ENCODE results near the gene TMEM51. TPM values are rescaled to one million over a fixed set of nuclear protein-coding genes. Genes with fewer than 3 reads are reported as not detected.
A peak's percentile ranks its signal among the peaks of the same experiment; 100 is the strongest.

TMEM51 gene
- total RNA-seq, 4 donors from 2014 or later: 17.7 to 32.9 (median 22.9) TPM

DNA sequence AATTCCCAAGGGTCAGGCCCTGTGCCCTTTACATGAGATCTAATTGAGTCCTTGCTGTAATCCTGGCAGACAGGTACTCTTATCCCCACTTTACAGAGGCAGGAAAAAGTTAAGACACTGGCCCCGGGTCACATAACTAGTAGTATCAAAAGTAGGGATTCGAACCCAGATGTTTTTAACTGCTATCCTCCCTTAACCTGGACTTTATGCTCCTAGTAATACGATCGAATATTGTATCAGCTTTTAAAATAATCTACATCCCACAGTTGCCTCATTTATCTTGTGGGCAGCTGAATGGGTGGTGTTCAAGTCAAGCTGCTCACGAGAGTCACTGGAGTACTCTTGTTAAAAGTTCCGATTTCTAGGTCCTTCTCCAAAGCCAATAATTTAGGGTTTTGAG lies 25.5 kb upstream of the TMEM51 start:
- no peak overlapping the region for H3K27ac ChIP-seq
- WGBS, 2 donors (ENCODE audit: low coverage in 1 of 2): 67 to 79% methylated on average over 5 to 6 of the region's 6 CpGs
- H3K36me3 ChIP-seq: no peaks in the 10 kb centered on the region
- DNase-seq: no peak
- no peak overlapping the region for H3K4me3 ChIP-seq
- no peaks in the 10 kb centered on the region for H3K9me3 ChIP-seq
- intact Hi-C loops (cut with DNase I; ENCODE audit: low total_unique reads) (loop anchor here (2.0 to 10.0 kb wide), 2 partner anchors 177 to 307 kb away; partner anchors contain the start of gene CTRC), in situ Hi-C loops (cut with MboI; ENCODE audit: low pct_ligation_motif_present in 1 of 4, low pct_unique_long_range_greater_than_20kb in 1 of 4, low sequenced_read_pairs in 3 of 4) (loop anchor here (5.0 to 25.0 kb wide), 3 partner anchors 169 to 309 kb away; partner anchors contain the start of gene CTRC (in 3 of the 4))
- TF ChIP-seq POLR2A (IDR thresholded peaks at IDR 0.05): no peak
- TF ChIP-seq, protein P1, sequence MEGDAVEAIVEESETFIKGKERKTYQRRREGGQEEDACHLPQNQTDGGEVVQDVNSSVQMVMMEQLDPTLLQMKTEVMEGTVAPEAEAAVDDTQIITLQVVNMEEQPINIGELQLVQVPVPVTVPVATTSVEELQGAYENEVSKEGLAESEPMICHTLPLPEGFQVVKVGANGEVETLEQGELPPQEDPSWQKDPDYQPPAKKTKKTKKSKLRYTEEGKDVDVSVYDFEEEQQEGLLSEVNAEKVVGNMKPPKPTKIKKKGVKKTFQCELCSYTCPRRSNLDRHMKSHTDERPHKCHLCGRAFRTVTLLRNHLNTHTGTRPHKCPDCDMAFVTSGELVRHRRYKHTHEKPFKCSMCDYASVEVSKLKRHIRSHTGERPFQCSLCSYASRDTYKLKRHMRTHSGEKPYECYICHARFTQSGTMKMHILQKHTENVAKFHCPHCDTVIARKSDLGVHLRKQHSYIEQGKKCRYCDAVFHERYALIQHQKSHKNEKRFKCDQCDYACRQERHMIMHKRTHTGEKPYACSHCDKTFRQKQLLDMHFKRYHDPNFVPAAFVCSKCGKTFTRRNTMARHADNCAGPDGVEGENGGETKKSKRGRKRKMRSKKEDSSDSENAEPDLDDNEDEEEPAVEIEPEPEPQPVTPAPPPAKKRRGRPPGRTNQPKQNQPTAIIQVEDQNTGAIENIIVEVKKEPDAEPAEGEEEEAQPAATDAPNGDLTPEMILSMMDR (IDR thresholded peaks at IDR 0.05): no peak
- no peak for TF ChIP-seq EP300 (IDR thresholded peaks at IDR 0.05; ENCODE audit: low read depth)
- TF ChIP-seq POLR2AphosphoS5 (IDR thresholded peaks at IDR 0.05): no peak
- no peaks in the 10 kb centered on the region for H3K4me1 ChIP-seq
- H3K27me3 ChIP-seq: no peaks in the 10 kb centered on the region

- H3K27ac ChIP-seq: no peak overlapping the region
- 39% methylated on average over 18 of the region's 18 CpGs; no CpG with 5 or more reads in 1 of the 2 donors for WGBS, 2 donors (ENCODE audit: low coverage in 1 of 2)
- H3K27me3 ChIP-seq: no peaks in the 10 kb centered on the region
- no peaks in the 10 kb centered on the region for H3K36me3 ChIP-seq
- no peaks in the 10 kb centered on the region for H3K9me3 ChIP-seq
- in situ Hi-C loops (cut with MboI; ENCODE audit: low pct_ligation_motif_present in 1 of 4, low pct_unique_long_range_greater_than_20kb in 1 of 4, low sequenced_read_pairs in 3 of 4): loop anchor here (5.0 to 25.0 kb wide), 3 partner anchors 169 to 309 kb away; partner anchors contain the start of gene CTRC (in 3 of the 4)
- TF ChIP-seq, protein P1 (IDR thresholded peaks at IDR 0.05): peak; percentile 88 to 93 (median 91)
- TF ChIP-seq POLR2A (IDR thresholded peaks at IDR 0.05): no peak
- no peak overlapping the region for H3K4me3 ChIP-seq
- intact Hi-C loops (cut with DNase I; ENCODE audit: low total_unique reads): loop anchor here (2.0 to 10.0 kb wide), 2 partner anchors 176 to 306 kb away; partner anchors contain the start of gene CTRC
- DNase-seq: peak; percentile 81
- H3K4me1 ChIP-seq: no peaks in the 10 kb centered on the region
These were observed 24.8 kb upstream of the TMEM51 start for GRCh38 chr1:15128520-15129313.

- DNase-seq: no peak
- WGBS, 2 donors (ENCODE audit: low coverage in 1 of 2): 66 to 76% methylated on average over 3 to 4 of the region's 4 CpGs
- H3K36me3 ChIP-seq: no peaks in the 10 kb centered on the region
- in situ Hi-C loops (cut with MboI; ENCODE audit: low pct_ligation_motif_present in 1 of 4, low pct_unique_long_range_greater_than_20kb in 1 of 4, low sequenced_read_pairs in 3 of 4): loop anchor here (5.0 to 25.0 kb wide), 3 partner anchors 167 to 307 kb away; partner anchors contain the start of gene CTRC (in 3 of the 4)
- intact Hi-C loops (cut with DNase I; ENCODE audit: low total_unique reads): loop anchor here (2.0 to 10.0 kb wide), 2 partner anchors 175 to 305 kb away; partner anchors contain the start of gene CTRC
- H3K4me1 ChIP-seq: no peaks in the 10 kb centered on the region
- H3K27me3 ChIP-seq: no peaks in the 10 kb centered on the region
- TF ChIP-seq, protein P1 (IDR thresholded peaks at IDR 0.05): no peak
- TF ChIP-seq POLR2AphosphoS5 (IDR thresholded peaks at IDR 0.05) (no peak), EP300 (IDR thresholded peaks at IDR 0.05; ENCODE audit: low read depth) (no peak), POLR2A (IDR thresholded peaks at IDR 0.05) (no peak)
- no peak overlapping the region for H3K27ac ChIP-seq
- H3K4me3 ChIP-seq: no peak overlapping the region
- no peaks in the 10 kb centered on the region for H3K9me3 ChIP-seq
These were observed 23.6 kb upstream of the TMEM51 start for GRCh38 chr1:15129944-15130343.

- TF ChIP-seq POLR2A (IDR thresholded peaks at IDR 0.05) (no peak), POLR2AphosphoS5 (IDR thresholded peaks at IDR 0.05) (no peak), EP300 (IDR thresholded peaks at IDR 0.05; ENCODE audit: low read depth) (no peak)
- TF ChIP-seq, protein P1 (IDR thresholded peaks at IDR 0.05): no peak
- H3K36me3 ChIP-seq: no peaks in the 10 kb centered on the region
- DNase-seq: no peak
- 88% methylated on average over 3 of the region's 3 CpGs; no CpG with 5 or more reads in 1 of the 2 donors for WGBS, 2 donors (ENCODE audit: low coverage in 1 of 2)
- H3K27ac ChIP-seq: no peak overlapping the region
- no peaks in the 10 kb centered on the region for H3K4me1 ChIP-seq
- no peaks in the 10 kb centered on the region for H3K27me3 ChIP-seq
- intact Hi-C loops (cut with DNase I; ENCODE audit: low total_unique reads): no loop called here
- H3K4me3 ChIP-seq: no peak overlapping the region
- in situ Hi-C loops (cut with MboI; ENCODE audit: low pct_ligation_motif_present in 1 of 4, low pct_unique_long_range_greater_than_20kb in 1 of 4, low sequenced_read_pairs in 3 of 4): loop anchor here in 3 of 4 donors (25.0 kb wide), 1 partner anchor 307 kb away; the partner anchor contains the start of gene CTRC (in 3 of the 3)
- H3K9me3 ChIP-seq: no peaks in the 10 kb centered on the region
These were observed 22.9 kb upstream of the TMEM51 start for GRCh38 chr1:15130607-15131006.

Data from transverse colon (tissue), 4 donors.